Placental epithelial cell (primary cell): ENCODE results near the gene RBAK. TPM values are rescaled to one million over a fixed set of nuclear protein-coding genes. Genes with fewer than 3 reads are reported as not detected.

ENCODE experiments used
- small RNA-seq: library from RNA; depleted of rRNA; stranded (forward); fragments of <200 nt; gene quantifications from one replicate; pipeline ENCODE3, GENCODE V24; 2012
- total RNA-seq: library from RNA; depleted of rRNA; stranded (reverse); fragments of >200 nt; gene quantifications from 2 replicates; pipeline ENCODE4 v1.2.3, GENCODE V29; 2012

The RBAK gene
- 10.3 and 11.4 TPM in 2 replicates for total RNA-seq

DNA sequence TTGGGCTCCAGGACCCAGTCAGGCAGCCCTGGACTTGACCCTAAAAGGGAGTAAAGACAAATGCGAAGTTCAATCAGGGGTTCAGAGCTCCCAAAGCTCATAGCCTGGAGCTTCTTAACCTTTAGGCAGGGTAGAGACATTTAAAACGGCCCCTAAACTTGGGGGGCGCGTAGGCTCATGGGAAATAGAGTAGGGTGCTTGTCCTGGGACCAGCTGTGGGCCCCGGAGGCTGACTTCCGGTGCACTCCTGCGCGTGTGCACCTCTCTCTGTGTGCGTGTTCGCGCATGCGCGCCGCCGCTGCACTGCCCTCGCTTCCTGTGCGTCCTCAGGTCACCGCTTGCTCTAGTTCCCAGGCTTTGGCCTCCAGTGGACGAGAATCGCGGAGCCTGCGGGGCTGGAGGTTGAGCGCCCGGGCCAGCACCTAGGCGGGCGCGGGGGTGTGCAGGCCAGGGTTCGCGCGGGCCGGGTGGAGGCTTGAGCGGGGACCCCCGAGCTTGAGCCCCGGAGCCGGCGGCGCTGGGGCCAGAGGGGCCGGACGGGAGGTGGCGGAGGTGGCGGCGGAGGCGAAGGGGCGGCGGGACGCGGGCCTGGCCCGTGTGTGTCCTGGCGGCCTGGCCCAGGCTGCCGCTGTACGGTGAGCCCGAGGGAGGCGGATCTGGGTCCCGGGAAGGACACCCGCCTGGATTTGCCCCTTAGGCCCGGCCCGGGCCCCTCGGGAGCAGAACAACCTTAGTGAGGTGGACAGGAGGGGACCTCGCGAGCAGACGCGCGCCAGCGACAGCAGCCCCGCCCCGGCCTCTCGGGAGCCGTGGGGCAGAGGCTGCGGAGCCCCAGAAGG lies at the start of gene RBAK:
Gene RBAK (plus strand): TSS at position 303 of the 839 bp plus-strand sequence. CDS start 2,217 bp downstream, outside the sequence.

Small RNA genes lying within 50 kb of the gene (small RNA-seq; reads per million reads assigned to genes)
- gene AC092032.1 = not detected

Other genes starting within 250 kb of the RBAK start
- not detected in 2 replicates for gene PAPOLB, start 183.8 kb upstream of the RBAK start, total RNA-seq
- gene RADIL, start 162.1 kb upstream of the RBAK start, total RNA-seq = under 0.01 TPM in 1 of 2 replicates, not detected in the other
- not detected in 2 replicates for gene MMD2, start 86.7 kb upstream of the RBAK start, total RNA-seq
- gene WIPI2, start 144.4 kb downstream of the RBAK start, total RNA-seq = 61.2 and 67.0 TPM in 2 replicates
- gene SLC29A4, start 237.1 kb downstream of the RBAK start, total RNA-seq = under 0.01 and 0.43 TPM in 2 replicates